Measurements from ENCODE around the gene TMEM134.

TMEM134 gene

DNA sequence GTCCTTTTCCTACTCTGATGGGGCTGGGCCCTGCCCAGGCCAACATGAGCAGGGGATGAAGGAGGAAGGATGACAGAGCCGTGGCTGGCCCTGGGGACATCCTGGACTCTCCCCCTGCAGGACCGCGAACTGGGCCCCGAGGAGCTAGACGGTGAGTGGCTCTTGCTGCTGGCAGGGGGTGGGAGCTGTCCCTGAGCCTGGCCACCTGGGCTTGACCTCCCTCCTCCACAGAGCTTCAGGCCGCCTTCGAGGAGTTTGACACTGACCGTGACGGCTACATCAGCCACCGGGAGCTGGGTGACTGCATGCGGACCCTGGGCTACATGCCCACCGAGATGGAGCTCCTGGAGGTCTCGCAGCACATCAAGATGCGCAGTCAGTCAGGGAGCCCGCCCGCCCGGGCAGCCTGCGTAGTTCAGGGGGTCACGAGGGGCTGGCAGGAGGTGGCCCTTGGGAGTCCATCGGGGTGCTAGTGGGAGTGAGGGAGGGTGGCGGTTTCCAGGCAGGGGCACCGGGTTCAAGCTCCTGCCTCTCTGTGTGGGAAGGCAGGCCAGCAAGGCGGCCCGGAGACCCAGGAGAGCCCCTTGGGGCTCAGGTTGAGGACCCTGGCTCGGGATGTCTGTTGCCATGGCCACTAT is 12.9 kb downstream of the TMEM134 start:
- DNase-seq, result no peak

DNA sequence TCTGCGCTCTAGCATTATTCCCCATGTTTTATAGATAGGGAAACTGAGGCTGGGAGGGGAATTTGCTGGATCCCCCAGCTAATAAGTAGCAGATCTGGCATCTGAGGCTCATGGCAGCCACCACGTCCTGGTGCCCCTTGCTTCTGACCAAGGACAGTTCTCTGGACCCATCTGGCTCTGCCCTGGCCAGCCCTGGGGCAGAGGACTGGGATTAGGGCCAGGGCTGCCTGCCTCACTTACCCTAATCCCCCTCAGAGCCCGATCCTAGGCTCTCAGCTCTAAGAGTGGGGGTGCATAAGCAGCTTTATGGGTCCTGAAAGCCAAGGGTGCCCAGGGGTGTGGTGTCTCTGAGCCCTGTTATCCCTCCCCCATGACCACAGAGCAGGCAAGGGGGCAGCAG is 14.0 kb downstream of the TMEM134 start, which contains the start of gene CABP4:
Gene CABP4 (plus strand): TSS at position 301 of the 400 bp plus-strand sequence. CDS start 70 bp downstream, at position 371.
- DNase-seq, result no peak

GRCh38 chr11:67453816-67454732 is 15.0 kb downstream of the TMEM134 start:
- no peak for DNase-seq

GRCh38 chr11:67452141-67452952 is 16.7 kb downstream of the TMEM134 start, which contains the start of gene GPR152:
Gene GPR152 (minus strand): TSS chr11:67452729. CDS start chr11:67452724, 5 bp downstream.
- no peak for DNase-seq

DNA sequence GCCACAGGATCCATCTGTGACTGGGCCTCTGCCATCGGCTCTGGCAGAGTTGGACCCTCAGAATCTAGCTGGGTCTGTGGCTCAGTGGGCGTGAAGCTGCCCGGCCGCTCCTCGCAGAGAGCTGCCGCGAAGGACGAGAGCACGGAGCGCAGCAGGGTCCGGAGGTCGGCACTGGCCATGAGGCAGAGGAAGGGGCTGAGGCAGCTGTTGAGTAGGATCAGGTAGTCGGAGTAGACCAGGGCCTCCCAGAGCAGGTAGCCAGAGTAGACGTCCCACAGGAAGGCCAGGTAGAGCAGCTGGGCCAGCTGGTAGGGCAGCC is 17.4 kb downstream of the TMEM134 start:
- DNase-seq, result no peak

- DNase-seq, result no peak
These were observed 18.0 kb downstream of the TMEM134 start for GRCh38 chr11:67450796-67451657.

GRCh38 chr11:67449116-67449844 is 19.8 kb downstream of the TMEM134 start:
- no peak for DNase-seq

- DNase-seq, result no peak
These were observed 20.8 kb downstream of the TMEM134 start for GRCh38 chr11:67448220-67448609.

DNA sequence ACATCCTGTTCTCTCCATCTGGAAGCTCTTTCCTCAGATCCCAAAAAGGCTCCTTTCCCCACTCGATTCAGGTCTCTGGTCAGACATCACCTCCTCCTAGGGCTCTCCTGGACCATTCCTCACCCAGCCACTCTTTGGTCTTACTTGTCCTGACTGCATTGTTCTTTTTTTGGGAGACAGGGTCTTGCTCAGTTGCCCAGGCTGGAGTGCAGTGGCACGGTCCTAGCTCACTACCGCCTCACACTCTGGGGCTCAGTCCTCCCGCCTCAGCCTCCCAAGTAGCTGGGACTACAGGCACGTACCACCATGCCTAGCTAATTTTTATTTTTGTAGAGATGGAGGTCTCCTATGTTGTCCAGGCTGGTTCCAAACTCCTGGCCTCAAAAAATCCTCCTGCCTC is 23.5 kb downstream of the TMEM134 start:
- no peak for DNase-seq

GRCh38 chr11:67442504-67443404 is 26.3 kb downstream of the TMEM134 start:
- DNase-seq, result no peak

DNA sequence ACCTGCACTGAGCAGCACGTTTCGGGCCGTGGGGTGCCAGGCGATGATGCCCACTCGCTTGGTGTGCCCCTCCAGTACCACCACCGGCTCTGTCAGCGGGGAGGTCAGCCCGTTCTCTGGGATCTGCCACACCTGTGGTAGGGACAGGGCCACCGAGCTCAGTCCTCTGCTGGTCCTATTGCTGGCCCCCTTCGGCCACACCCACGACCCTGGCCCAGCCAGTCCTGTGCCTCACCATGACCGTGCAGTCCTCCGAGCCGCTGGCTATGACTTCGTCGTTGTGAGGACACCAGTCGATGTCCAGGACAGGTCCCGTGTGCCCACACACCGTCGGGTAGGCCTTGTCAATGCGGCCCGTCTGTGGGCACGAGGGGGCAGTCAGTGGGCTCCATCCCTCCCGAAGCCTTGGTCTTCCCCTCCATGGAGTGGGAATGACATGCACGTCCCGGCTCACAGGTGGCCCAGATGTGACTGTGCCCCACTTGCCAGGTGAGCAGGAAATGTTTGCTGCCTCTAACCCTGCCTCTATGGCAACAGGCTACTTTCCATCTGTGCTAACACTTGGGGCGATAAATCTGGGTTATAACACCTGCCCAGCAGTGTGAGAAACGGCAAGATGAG is 27.2 kb downstream of the TMEM134 start:
- no peak for DNase-seq

- DNase-seq, result no peak
These were observed 27.9 kb downstream of the TMEM134 start for GRCh38 chr11:67441098-67441563.

GRCh38 chr11:67440229-67441097 is 28.6 kb downstream of the TMEM134 start:
- DNase-seq, result no peak

DNA sequence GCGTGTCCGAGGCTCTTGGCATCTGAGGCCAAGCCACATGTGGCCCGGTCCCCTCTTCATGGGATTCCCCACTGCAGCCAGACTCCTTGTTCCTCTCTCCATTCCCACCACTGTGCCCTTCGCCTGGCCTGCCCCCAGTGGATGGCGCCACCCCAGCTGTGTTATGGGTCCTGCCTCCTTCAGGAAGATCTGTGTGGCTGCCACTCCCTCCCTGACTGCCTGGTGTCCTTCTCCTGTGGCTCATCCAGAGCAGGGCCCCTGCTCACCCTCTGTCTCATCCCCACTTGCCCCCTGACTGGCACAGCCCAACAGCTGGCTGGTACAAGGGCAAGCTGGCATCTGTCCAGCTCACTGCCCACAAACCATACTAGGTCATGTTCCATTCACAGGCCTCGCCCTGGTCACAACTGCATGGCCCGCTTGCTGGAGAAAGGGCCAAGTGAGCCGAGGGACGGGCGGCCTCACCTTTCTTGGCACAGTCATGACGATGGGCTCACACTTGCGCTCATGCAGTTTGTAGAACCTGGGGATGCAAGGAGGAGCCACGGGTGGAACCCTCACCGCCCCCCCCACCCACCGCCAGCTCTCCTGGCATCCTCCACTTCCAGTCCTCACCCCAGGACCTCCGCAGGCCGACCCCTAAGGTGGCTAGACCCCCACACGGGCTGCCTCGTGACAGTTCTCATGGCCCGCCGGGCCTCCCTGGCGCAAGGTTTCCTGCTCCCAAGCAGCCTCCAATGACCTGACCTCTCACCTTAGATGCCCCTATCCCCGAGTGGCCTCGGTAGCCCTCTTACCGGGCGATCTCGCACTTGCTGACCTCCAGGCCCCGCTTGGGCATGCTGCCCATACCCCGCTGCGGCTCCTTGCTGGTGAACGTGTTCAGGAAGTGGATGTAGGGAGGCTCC is 29.5 kb downstream of the TMEM134 start:
- DNase-seq, result no peak

- no peak for DNase-seq
These were observed 30.7 kb downstream of the TMEM134 start for GRCh38 chr11:67438158-67438902.

DNA sequence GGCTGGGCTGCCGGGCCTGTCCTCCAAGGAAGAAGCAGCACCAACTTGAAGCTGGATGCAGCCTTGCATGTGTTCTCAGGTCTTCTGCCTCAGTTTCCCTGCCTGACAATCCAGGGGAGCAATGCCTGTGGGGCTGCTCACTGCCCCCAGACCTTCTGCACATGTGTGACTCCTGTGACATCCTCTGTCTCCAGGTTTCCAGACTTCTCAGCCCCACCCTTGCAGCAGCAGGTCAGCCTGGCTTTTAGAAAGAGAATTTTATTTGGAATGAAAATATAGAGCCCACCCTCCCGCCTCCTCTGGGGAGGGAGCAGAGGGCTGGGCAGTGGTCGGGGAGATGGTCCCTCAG is 31.3 kb downstream of the TMEM134 start:
- no peak for DNase-seq

All from kidney glomerular epithelial cell (primary cell).